ENCODE measurements around the gene PER1.

- TF ChIP-seq CTCF (IDR thresholded peaks at IDR 0.05), result no peak
- no peak for TF ChIP-seq POLR2A (IDR thresholded peaks at IDR 0.05)
- TF ChIP-seq POLR2AphosphoS5 (IDR thresholded peaks at IDR 0.05), result no peak
Observed at GRCh38 chr17:8188263-8188839, 36.1 kb upstream of the PER1 start.
